ENCODE measurements around the gene CST7.

Gene CST7

GRCh38 chr20:24963672-24964505, 14.8 kb downstream of the CST7 start:
- DNase-seq = no peak

GRCh38 chr20:24964506-24964840, 15.4 kb downstream of the CST7 start:
- DNase-seq = no peak

- DNase-seq = no peak
Observed at GRCh38 chr20:24965065-24965919, 16.2 kb downstream of the CST7 start.

GRCh38 chr20:24966317-24967012, 17.4 kb downstream of the CST7 start:
- DNase-seq = no peak

GRCh38 chr20:24968278-24968800, 19.3 kb downstream of the CST7 start:
- no peak for DNase-seq

GRCh38 chr20:24969186-24970029, 20.3 kb downstream of the CST7 start:
- DNase-seq = no peak

- no peak for DNase-seq
Observed at GRCh38 chr20:24970030-24970553, 21.0 kb downstream of the CST7 start.

- no peak for DNase-seq
Observed at GRCh38 chr20:24970754-24971153, 21.7 kb downstream of the CST7 start.

- DNase-seq = no peak
Observed at GRCh38 chr20:24971376-24972101, 22.5 kb downstream of the CST7 start.

- no peak for DNase-seq
Observed at GRCh38 chr20:24972341-24972740, 23.3 kb downstream of the CST7 start.

GRCh38 chr20:24977336-24977735, 28.3 kb downstream of the CST7 start:
- no peak for DNase-seq

GRCh38 chr20:24977797-24978196, 28.7 kb downstream of the CST7 start:
- DNase-seq = peak in 10 of 58 donors; percentile 21 to 74 (median 35)

GRCh38 chr20:24978513-24978912, 29.4 kb downstream of the CST7 start:
- peak in 52 of 58 donors; percentile 22 to 82 (median 58) for DNase-seq

- no peak for DNase-seq
Observed at GRCh38 chr20:24979036-24979960, 30.2 kb downstream of the CST7 start.

- DNase-seq = no peak
Observed at GRCh38 chr20:24980291-24981053, 31.4 kb downstream of the CST7 start.

- no peak for DNase-seq
Observed at GRCh38 chr20:24981282-24981681, 32.2 kb downstream of the CST7 start.

GRCh38 chr20:24981790-24982189, 32.7 kb downstream of the CST7 start:
- DNase-seq = peak in 5 of 58 donors; percentile 17 to 42 (median 37)

GRCh38 chr20:24983896-24984295, 34.8 kb downstream of the CST7 start:
- no peak for DNase-seq
